T-helper 22 cell (primary cell): ENCODE data around the gene SLC35B4.

Experiments used
- DNase-seq: peaks from one replicate; pipeline ENCODE4 v3.0.0-alpha.2; 2020; ENCODE audit warnings: low read depth

The SLC35B4 gene

GRCh38 chr7:134290286-134290685, 26.4 kb downstream of the SLC35B4 start:
- no peak for DNase-seq

- DNase-seq: no peak
These were observed 26.9 kb downstream of the SLC35B4 start for GRCh38 chr7:134289841-134290240.

- DNase-seq: no peak
These were observed 27.3 kb downstream of the SLC35B4 start for GRCh38 chr7:134289423-134289822.

- DNase-seq: no peak
These were observed 28.6 kb downstream of the SLC35B4 start for GRCh38 chr7:134287916-134288659.

DNA sequence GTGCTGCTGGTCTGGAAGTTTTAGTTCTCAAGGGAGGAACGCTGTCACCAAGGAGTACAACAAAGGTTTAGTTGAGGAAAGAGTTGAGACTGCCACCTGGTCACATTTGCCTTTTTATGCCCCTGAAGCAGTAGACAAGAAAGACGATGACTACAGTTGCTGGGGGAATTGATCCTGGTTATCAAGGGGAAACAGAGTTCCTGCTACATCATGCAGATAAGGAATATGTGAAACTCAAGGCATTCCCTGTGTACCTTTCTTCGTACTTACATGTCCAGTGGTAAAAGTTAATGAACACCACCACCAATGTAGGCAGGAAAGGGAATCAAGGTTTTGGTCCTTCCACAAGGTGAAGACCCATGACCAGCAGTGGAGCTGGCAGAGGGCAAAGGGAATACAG, 31.8 kb downstream of the SLC35B4 start:
- DNase-seq: no peak

DNA sequence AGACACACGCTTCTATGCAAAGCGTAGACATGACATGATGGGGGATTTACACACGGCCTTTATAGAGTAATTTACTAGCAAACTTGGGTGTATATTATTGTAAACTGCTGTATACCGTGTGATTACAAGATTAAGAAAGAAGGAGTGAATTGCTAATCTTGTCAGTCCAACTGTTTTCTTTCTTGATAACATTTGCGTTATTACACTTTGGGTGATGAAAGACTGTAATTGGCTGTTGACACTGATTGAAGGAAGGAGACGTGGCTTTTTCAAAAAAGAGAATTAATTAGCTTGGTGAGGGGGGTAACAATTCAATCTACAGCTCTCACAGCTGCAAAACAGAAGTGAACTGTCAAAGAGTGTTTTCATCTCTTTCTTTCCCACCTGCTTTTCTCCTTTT, 32.7 kb downstream of the SLC35B4 start:
- no peak for DNase-seq

DNA sequence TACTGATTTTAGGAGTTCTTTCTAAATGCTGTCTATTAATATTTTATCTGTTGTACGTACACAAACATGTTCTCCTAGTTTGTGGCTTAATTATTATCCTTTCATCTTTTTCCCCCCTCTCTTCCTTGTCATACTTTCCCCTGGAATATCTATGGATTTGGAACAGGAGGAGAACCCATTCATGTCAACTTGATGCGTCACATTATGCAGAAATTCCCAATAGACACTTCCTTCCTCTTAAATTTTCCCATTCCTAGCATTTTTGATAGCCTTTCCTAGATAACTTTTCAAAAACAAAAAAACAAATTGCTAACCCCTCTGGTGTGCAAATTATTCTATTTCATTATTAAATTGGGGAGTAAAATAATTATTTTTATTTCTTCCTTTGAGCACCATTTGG, 36.2 kb downstream of the SLC35B4 start:
- no peak for DNase-seq

DNA sequence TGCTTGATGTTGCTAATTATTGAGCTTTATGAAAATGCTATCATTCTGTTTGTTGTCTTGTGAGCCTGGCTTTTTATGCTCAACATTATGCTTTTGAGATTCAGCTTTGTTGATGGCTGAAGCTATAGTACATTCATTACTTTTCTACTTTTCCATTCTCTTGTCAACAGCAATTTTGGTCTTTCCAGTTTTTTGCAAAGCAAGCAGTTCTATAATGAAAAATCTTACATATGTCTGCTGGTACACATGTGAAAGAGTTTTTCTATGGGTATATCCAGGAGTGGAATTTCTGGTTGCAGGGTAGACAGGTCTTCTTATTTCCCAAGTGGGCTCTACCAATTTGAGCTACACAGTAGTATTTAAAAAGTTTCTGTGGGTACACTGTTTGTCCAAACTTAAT, 36.8 kb downstream of the SLC35B4 start:
- DNase-seq: no peak

- DNase-seq: no peak
These were observed 37.4 kb downstream of the SLC35B4 start for GRCh38 chr7:134279336-134279735.

DNA sequence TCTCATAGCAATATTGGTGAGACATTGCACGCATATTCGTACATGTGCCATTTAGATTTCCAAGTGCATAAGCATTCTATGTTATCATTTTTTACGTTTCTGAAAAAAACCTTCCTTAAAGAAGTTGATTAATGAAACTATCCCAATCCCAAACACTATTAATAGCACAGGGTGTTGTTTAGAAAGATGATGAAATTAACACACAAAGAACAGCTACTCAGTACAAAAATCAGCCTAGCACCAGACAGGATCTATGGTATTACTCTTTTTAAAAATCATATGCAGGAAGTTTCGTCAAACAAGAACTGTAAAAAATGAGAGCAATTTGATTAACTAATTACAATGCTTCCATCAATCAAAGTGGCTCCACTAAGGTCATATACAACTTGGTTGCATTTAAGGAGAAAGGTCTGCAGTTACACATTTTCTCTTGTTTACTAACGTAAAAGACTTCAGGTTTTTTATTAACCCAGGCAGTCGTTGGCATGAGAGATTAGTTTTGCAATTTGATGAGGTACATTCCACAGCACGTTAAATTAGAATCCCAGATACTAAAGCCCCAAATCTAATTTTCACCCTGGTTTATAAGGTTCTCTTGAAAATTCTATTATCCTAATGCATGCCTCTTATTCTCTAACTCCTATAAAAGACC, 38.1 kb downstream of the SLC35B4 start:
- no peak for DNase-seq

- no peak for DNase-seq
These were observed 39.8 kb downstream of the SLC35B4 start for GRCh38 chr7:134276951-134277350.

GRCh38 chr7:134262322-134262721, 54.4 kb downstream of the SLC35B4 start:
- no peak for DNase-seq

GRCh38 chr7:134255814-134256213, 60.9 kb downstream of the SLC35B4 start:
- DNase-seq: no peak

DNA sequence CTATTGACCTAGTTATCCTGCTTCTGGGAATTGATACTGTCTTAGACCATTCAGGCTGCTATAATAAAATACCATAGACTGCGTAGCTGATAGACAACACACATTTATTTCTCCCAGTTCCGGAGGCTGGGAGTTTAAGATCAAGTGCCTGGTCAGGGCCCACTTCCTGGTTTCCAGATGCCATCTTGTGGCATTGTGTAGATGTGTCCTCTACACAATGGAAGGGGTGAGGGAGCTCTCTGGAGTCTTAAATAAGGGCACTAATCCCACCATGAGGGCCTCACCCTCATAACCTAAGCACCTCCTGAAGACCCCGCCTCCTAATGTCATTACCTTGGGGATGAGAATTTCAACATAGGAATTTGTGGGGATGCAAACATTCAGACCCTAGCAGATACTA, 62.4 kb downstream of the SLC35B4 start:
- no peak for DNase-seq

DNA sequence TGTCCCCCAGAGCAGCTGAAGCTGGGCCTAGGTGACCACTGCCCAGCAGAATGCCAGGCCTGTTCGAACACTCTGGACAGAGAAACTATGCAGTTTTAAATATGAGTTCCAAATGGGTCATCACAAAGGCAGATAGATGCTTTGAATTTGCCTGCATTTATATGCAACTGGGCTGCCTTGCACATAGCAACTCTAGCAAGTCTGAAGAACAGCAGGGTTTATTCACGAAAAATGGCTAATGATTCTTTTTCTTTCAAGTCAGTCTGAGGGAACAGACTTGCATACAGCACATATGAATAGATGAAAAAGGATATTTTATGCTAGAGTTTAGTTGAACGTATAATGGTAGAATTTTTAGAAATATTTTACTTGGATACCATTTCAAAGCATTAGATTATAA, 68.5 kb downstream of the SLC35B4 start:
- DNase-seq: no peak

DNA sequence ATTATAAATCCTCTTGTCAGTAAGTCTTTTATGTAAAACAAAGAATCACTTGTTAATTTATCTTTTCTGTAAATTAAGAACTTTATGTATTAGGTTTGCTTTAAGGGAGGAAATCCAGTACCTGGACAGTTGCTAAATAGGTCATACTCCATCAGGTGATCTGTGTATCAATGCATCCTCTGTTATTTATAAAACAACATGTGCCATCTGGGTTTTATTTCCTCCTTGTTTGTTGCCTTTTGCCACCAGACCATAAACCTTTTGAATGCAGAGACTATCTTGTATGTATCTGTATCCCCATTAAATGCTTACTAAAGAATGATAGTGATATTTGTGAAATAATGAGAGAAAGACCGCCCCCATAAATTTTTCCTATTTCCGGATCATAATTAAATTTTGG, 70.0 kb downstream of the SLC35B4 start:
- no peak for DNase-seq

DNA sequence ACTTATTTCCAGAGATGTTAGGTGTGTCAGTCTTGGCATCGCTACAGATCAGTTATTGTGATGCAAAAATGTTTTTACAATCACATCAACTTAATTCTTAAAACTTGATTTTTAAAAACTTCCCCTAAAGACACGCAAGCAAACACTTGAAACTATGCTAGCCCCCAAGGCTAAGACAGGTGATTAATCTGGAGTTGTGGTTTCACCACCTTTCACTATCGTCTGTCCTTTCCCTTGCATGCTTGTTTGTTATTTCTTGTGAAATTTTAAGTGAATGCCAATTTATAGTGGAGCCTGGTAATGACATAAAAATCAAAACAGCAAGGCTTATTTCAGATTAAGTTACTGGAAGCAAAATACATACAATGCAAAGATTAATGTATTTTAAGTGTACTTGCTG, 70.4 kb downstream of the SLC35B4 start:
- no peak for DNase-seq

DNA sequence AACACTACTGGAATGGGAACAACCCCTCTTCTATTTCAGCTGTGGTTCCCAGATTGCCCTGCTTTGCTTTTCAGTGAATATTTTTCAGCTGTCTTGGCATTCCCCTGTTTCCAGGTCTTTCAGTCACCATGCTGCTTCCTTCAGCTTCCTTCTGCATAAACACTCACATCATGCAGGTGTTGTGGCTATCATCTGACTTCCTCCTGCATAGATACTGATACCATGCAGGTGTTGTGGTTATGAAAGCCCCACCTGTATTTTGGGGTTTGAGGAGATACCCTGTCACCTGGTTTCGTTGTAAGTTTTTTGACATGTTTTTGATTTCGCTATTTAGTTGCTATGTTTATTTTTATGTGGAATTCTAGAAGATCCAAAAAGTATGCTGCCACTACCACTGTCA, 71.5 kb downstream of the SLC35B4 start:
- no peak for DNase-seq
